GM21529 (cell line): ENCODE results near the gene RNFT2.

Experiments
- ATAC-seq: cut with Tn5 transposase; IDR thresholded peaks from one replicate; pipeline ENCODE4 v1.9.1; 2021; ENCODE audit not compliant: unreplicated experiment

Gene RNFT2

GRCh38 chr12:116709768-116710167, 28.3 kb upstream of the RNFT2 start:
- ATAC-seq, result no peak

- no peak for ATAC-seq
Measured at GRCh38 chr12:116710370-116711150, 27.6 kb upstream of the RNFT2 start.

GRCh38 chr12:116712458-116713303, 25.4 kb upstream of the RNFT2 start:
- no peak for ATAC-seq

GRCh38 chr12:116713527-116713926, 24.6 kb upstream of the RNFT2 start:
- no peak for ATAC-seq

- no peak for ATAC-seq
Measured at GRCh38 chr12:116714175-116714574, 23.9 kb upstream of the RNFT2 start.

GRCh38 chr12:116717466-116718437, 20.4 kb upstream of the RNFT2 start:
- ATAC-seq, result no peak

- ATAC-seq, result no peak
Measured at GRCh38 chr12:116718655-116719454, 19.3 kb upstream of the RNFT2 start.

GRCh38 chr12:116719731-116720528, 18.2 kb upstream of the RNFT2 start:
- no peak for ATAC-seq

GRCh38 chr12:116722245-116722644, 15.9 kb upstream of the RNFT2 start:
- no peak for ATAC-seq

- ATAC-seq, result no peak
Measured at GRCh38 chr12:116726694-116727093, 11.4 kb upstream of the RNFT2 start.

GRCh38 chr12:116727261-116727660, 10.9 kb upstream of the RNFT2 start:
- ATAC-seq, result no peak

- ATAC-seq, result no peak
Measured at GRCh38 chr12:116727891-116728290, 10.2 kb upstream of the RNFT2 start.

GRCh38 chr12:116731801-116732200, 6.3 kb upstream of the RNFT2 start:
- ATAC-seq, result no peak

- ATAC-seq, result no peak
Measured at GRCh38 chr12:116734156-116734768, 3.9 kb upstream of the RNFT2 start.

- ATAC-seq, result no peak
Measured at GRCh38 chr12:116735084-116735483, 3.0 kb upstream of the RNFT2 start.

- no peak for ATAC-seq
Measured at GRCh38 chr12:116735951-116736599, 2.0 kb upstream of the RNFT2 start.

- no peak for ATAC-seq
Measured at GRCh38 chr12:116736962-116737773, 947 bp upstream of the RNFT2 start.
